PC-9 (cell line): ENCODE data around the gene GSG1L2. TPM values are rescaled to one million over a fixed set of nuclear protein-coding genes. Genes with fewer than 3 reads are reported as not detected.

ENCODE experiments used
- BruUV-seq: library from RNA; stranded (reverse); fragments of 400-500 nt; replicated peaks from 2 replicates; lab custom pipeline; 2021; lab: Mats Ljungman, UMichigan
- CTCF ChIA-PET: fragments of 300-600 bp; sonication (Branson Sonifier 250); formaldehyde crosslinking; loops from one replicate; lab custom pipeline; 2022; ENCODE audit warnings: antibody characterized with exemption; lab: Charles Lee
- POLR2A ChIA-PET: fragments of 300-600 bp; sonication (Branson Sonifier 250); formaldehyde crosslinking; loops from one replicate; lab custom pipeline; 2022; ENCODE audit warnings: antibody characterized with exemption; ENCODE audit not compliant: unreplicated experiment; lab: Charles Lee
- DNase-seq, 2 experiments: peaks; one replicate each; pipeline versions ENCODE4 v3.0.0 to v3.0.0-alpha.2; 2015 to 2022; ENCODE audit warnings: mixed read lengths in 1 of 2
- H2AFZ ChIP-seq: fragments of 200-600 bp; sonication (generic); 2 replicates; pipeline ENCODE4 v1.8.1; 2017; ENCODE audit warnings: antibody characterized with exemption
- H3F3A ChIP-seq: fragments of 200-600 bp; sonication (generic); 2 replicates; pipeline ENCODE4 v1.8.1; 2017; ENCODE audit warnings: antibody characterized with exemption, mild to moderate bottlenecking, low read depth; ENCODE audit not compliant: insufficient read depth
- H3K27ac ChIP-seq: fragments of 200-600 bp; sonication (generic); 2 replicates; pipeline ENCODE4 v1.6.1; 2016; ENCODE audit warnings: mixed run types
- H3K27me3 ChIP-seq: fragments of 200-600 bp; sonication (generic); 2 replicates; pipeline ENCODE4 v1.6.1; 2016; ENCODE audit warnings: low read depth, mixed run types; ENCODE audit not compliant: insufficient read depth
- H3K36me3 ChIP-seq: fragments of 200-600 bp; sonication (generic); 2 replicates; pipeline ENCODE4 v1.6.1; 2016; ENCODE audit warnings: low read depth, mixed run types
- H3K4me1 ChIP-seq: fragments of 200-600 bp; sonication (generic); replicated peaks from 2 replicates; pipeline ENCODE4 v1.6.1; 2016; ENCODE audit warnings: mixed run types; ENCODE audit not compliant: insufficient read depth
- H3K4me2 ChIP-seq: fragments of 200-600 bp; sonication (generic); 2 replicates; pipeline ENCODE4 v1.6.1; 2017; ENCODE audit warnings: mixed run types
- H3K4me3 ChIP-seq: fragments of 200-600 bp; sonication (generic); 2 replicates; pipeline ENCODE4 v1.6.1; 2016; ENCODE audit warnings: mixed run types
- H3K79me2 ChIP-seq: fragments of 200-600 bp; sonication (generic); 2 replicates; pipeline ENCODE4 v1.6.1; 2017; ENCODE audit warnings: low read depth, mixed run types
- H3K9me2 ChIP-seq: fragments of 200-600 bp; sonication (generic); 2 replicates; pipeline ENCODE4 v1.8.1; 2017; ENCODE audit warnings: mild to moderate bottlenecking; ENCODE audit not compliant: insufficient read depth
- H3K9me3 ChIP-seq: fragments of 200-600 bp; sonication (generic); 2 replicates; pipeline ENCODE4 v1.8.1; 2016; ENCODE audit warnings: low read depth; ENCODE audit not compliant: insufficient read depth
- H4K20me1 ChIP-seq: fragments of 200-600 bp; sonication (generic); 2 replicates; pipeline ENCODE4 v1.8.1; 2017; ENCODE audit not compliant: insufficient read depth
- CTCF ChIP-seq: fragments of 200-600 bp; sonication (generic); conservative IDR thresholded peaks from 2 replicates; pipeline ENCODE4 v1.6.1; 2017; ENCODE audit warnings: mixed run types, antibody characterized with exemption, mild to moderate bottlenecking, moderate library complexity
- EZH2 ChIP-seq: fragments of 200-600 bp; sonication (generic); IDR thresholded peaks from 2 replicates; pipeline ENCODE4 v1.8.0; 2017; ENCODE audit warnings: antibody characterized with exemption, low read depth
- intact Hi-C: fragments of 100-400 bp; cut with micrococcal nuclease; formaldehyde crosslinking; loops from one replicate; pipeline ENCODE4 v1.10.0; 2022; ENCODE audit not compliant: unreplicated experiment
- total RNA-seq: library from RNA; stranded (reverse); gene quantifications from 2 replicates; pipeline ENCODE4 v1.2.3, GENCODE V29; 2021

Gene GSG1L2
- total RNA-seq, 1 experiment from 2014 or later: not detected

- no peak for DNase-seq
- H2AFZ ChIP-seq: no peak overlapping the region
- no peaks in the 10 kb centered on the region for H3K9me3 ChIP-seq
- BruUV-seq: no TSS peak
- intact Hi-C loops: no loop called here
- H3K4me1 ChIP-seq: no peaks in the 10 kb centered on the region
- CTCF ChIA-PET: no interaction called here
- no peaks in the 10 kb centered on the region for H3K27me3 ChIP-seq
- H3K9me2 ChIP-seq: no peaks in the 10 kb centered on the region
- no peaks in the 10 kb centered on the region for H3K79me2 ChIP-seq
- POLR2A ChIA-PET: interaction anchor here (0.6 kb wide), 1 partner anchor 855 kb away, joined by 4 read pairs; no protein-coding TSS in a partner anchor
- no peak overlapping the region for H3K27ac ChIP-seq
- H3K36me3 ChIP-seq: no peaks in the 10 kb centered on the region
- H3K4me3 ChIP-seq: no peak overlapping the region
- no peaks in the 10 kb centered on the region for H4K20me1 ChIP-seq
- no peak for TF ChIP-seq CTCF
- TF ChIP-seq EZH2: no peak
- no peaks in the 10 kb centered on the region for H3F3A ChIP-seq
- H3K4me2 ChIP-seq: no peak overlapping the region
These were observed 10.8 kb downstream of the GSG1L2 start for GRCh38 chr17:9811086-9811485.

- Histone ChIP-seq H3F3A (no peaks in the 10 kb centered on the region), H3K27ac (no peak overlapping the region), H3K9me2 (no peaks in the 10 kb centered on the region), H4K20me1 (no peaks in the 10 kb centered on the region), H3K79me2 (no peaks in the 10 kb centered on the region), H3K27me3 (no peaks in the 10 kb centered on the region), H3K4me3 (no peak overlapping the region), H3K36me3 (no peaks in the 10 kb centered on the region), H2AFZ (no peak overlapping the region), H3K4me2 (no peak overlapping the region), H3K4me1 (no peaks in the 10 kb centered on the region), H3K9me3 (no peaks in the 10 kb centered on the region)
- CTCF ChIA-PET: no interaction called here
- POLR2A ChIA-PET: no interaction called here
- TF ChIP-seq EZH2: no peak
- no peak for TF ChIP-seq CTCF
- no TSS peak for BruUV-seq
- intact Hi-C loops: no loop called here
- no peak for DNase-seq
These were observed 11.6 kb downstream of the GSG1L2 start for GRCh38 chr17:9810100-9810949.

DNA sequence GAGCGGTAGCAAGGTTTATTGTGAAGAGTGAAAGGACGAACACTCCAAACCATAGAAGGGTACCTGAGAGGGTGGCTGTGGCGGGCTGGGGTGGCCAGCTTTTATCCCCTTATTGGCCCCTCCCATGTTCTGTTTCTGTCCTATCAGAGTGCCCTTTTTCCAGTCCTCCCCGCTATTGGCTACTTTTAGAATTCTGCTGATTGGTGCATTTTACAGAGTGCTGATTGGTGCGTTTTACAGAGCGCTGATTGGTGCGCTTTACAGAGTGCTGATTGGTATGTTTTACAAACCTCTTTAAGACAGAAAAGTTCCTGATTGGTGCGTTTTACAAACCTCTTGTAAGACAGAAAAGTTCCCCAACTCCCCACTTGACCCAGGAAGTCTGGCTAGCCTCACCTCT lies 12.5 kb downstream of the GSG1L2 start:
- Histone ChIP-seq H3K79me2 (no peaks in the 10 kb centered on the region), H3K9me3 (no peaks in the 10 kb centered on the region), H3K36me3 (no peaks in the 10 kb centered on the region), H3K4me1 (no peaks in the 10 kb centered on the region), H4K20me1 (no peaks in the 10 kb centered on the region), H3F3A (no peaks in the 10 kb centered on the region), H3K4me2 (no peak overlapping the region), H2AFZ (no peak overlapping the region), H3K27me3 (no peaks in the 10 kb centered on the region), H3K9me2 (no peaks in the 10 kb centered on the region), H3K27ac (no peak overlapping the region), H3K4me3 (no peak overlapping the region)
- BruUV-seq: no TSS peak
- CTCF ChIA-PET: no interaction called here
- DNase-seq: no peak
- no peak for TF ChIP-seq EZH2
- no peak for TF ChIP-seq CTCF
- POLR2A ChIA-PET: no interaction called here
- intact Hi-C loops: no loop called here
